IMR-90 (cell line): ENCODE data around the gene TMEM168. TPM values are rescaled to one million over a fixed set of nuclear protein-coding genes. Genes with fewer than 3 reads are reported as not detected.

ENCODE experiments used
- ATAC-seq: fragments of 200-7000 bp; cut with Tn5 transposase; 2 replicates; pipeline ENCODE4 v1.9.1; 2020; ENCODE audit warnings: low read depth, mild to moderate bottlenecking, moderate library complexity
- BruUV-seq: library from RNA; stranded (reverse); fragments of 400-500 nt; replicated peaks from 2 replicates; lab custom pipeline; 2021; lab: Mats Ljungman, UMichigan
- CTCF ChIA-PET: fragments of 300-600 bp; formaldehyde crosslinking; extraction: SDS; loops from one replicate; lab custom pipeline; 2021; ENCODE audit warnings: antibody characterized with exemption; lab: Yijun Ruan, JAX
- POLR2A ChIA-PET: fragments of 300-600 bp; sonication (Branson Sonifier 250); formaldehyde crosslinking; loops from one replicate; lab custom pipeline; 2022; ENCODE audit warnings: antibody characterized with exemption; ENCODE audit not compliant: unreplicated experiment; lab: Charles Lee
- DNase-seq: peaks from one replicate; pipeline ENCODE4 v3.0.0; 2013
- H2AFZ ChIP-seq: replicated peaks from 2 replicates; pipeline ENCODE3; 2013; ENCODE audit warnings: low read length, mild to moderate bottlenecking; ENCODE audit not compliant: poor library complexity
- H2AK5ac ChIP-seq: 2 replicates; pipeline ENCODE4 v1.6.1; 2013; ENCODE audit warnings: low read depth, low read length, inconsistent platforms
- H2AK9ac ChIP-seq: replicated peaks from 2 replicates; pipeline ENCODE3; 2013; ENCODE audit warnings: mild to moderate bottlenecking, low read depth, low read length, moderate library complexity; ENCODE audit not compliant: poor library complexity
- H2BK120ac ChIP-seq: 2 replicates; pipeline ENCODE4 v1.6.1; 2013; ENCODE audit warnings: low read depth, low read length, inconsistent platforms
- H2BK15ac ChIP-seq: 3 replicates; pipeline ENCODE4 v1.6.1; 2013; ENCODE audit warnings: low read depth, low read length, inconsistent platforms
- H2BK20ac ChIP-seq: 2 replicates; pipeline ENCODE4 v1.6.1; 2013; ENCODE audit warnings: low read depth, mild to moderate bottlenecking, inconsistent platforms, low read length, moderate library complexity
- H2BK5ac ChIP-seq: 2 replicates; pipeline ENCODE4 v1.6.1; 2013; ENCODE audit warnings: mild to moderate bottlenecking, low read depth, low read length, inconsistent platforms; ENCODE audit not compliant: poor library complexity, severe bottlenecking
- H3K14ac ChIP-seq: replicated peaks from 2 replicates; pipeline ENCODE4 v1.6.1; 2013; ENCODE audit warnings: low read depth, low read length, inconsistent platforms
- H3K18ac ChIP-seq: 2 replicates; pipeline ENCODE4 v1.6.1; 2013; ENCODE audit warnings: low read depth, low read length, control low read depth
- H3K23ac ChIP-seq: 2 replicates; pipeline ENCODE4 v1.6.1; 2013; ENCODE audit warnings: low read depth, low read length, inconsistent platforms
- H3K27ac ChIP-seq: 2 replicates; pipeline ENCODE4 v1.5.1; 2013; ENCODE audit warnings: mild to moderate bottlenecking, control low read depth, low read length; ENCODE audit not compliant: insufficient read depth
- H3K27me3 ChIP-seq: 2 replicates; pipeline ENCODE4 v1.6.1; 2013; ENCODE audit warnings: low read length; ENCODE audit not compliant: control insufficient read depth, insufficient read depth
- H3K36me3 ChIP-seq: 2 replicates; pipeline ENCODE4 v1.6.1; 2013; ENCODE audit warnings: low read length, mixed read lengths; ENCODE audit not compliant: control insufficient read depth, insufficient read depth
- H3K4ac ChIP-seq: 2 replicates; pipeline ENCODE4 v1.6.1; 2013; ENCODE audit warnings: low read depth, low read length, inconsistent platforms
- H3K4me1 ChIP-seq: 2 replicates; pipeline ENCODE4 v1.6.1; 2013; ENCODE audit warnings: low read length, mixed read lengths; ENCODE audit not compliant: control insufficient read depth, insufficient read depth
- H3K4me2 ChIP-seq: 2 replicates; pipeline ENCODE4 v1.6.1; 2013; ENCODE audit warnings: low read depth, mild to moderate bottlenecking, control low read depth, low read length, moderate library complexity
- H3K4me3 ChIP-seq: 2 replicates; pipeline ENCODE4 v1.5.1; 2013; ENCODE audit warnings: low read depth, mild to moderate bottlenecking, control low read depth, low read length, moderate library complexity; ENCODE audit not compliant: insufficient read depth
- H3K56ac ChIP-seq: 2 replicates; pipeline ENCODE4 v1.6.1; 2013; ENCODE audit warnings: low read length, inconsistent platforms; ENCODE audit not compliant: insufficient read depth; ENCODE audit errors: extremely low read depth
- H3K79me1 ChIP-seq, 2 experiments: 2 replicates each; pipeline ENCODE4 v1.6.1; 2013; ENCODE audit warnings: low read length in 2 of 2, inconsistent platforms in 1 of 2, low read depth in 1 of 2
- H3K9ac ChIP-seq: 2 replicates; pipeline ENCODE4 v1.6.1; 2013; ENCODE audit warnings: low read depth, low read length, control low read depth
- H3K9me1 ChIP-seq: 2 replicates; pipeline ENCODE4 v1.6.1; 2013; ENCODE audit warnings: low read length, inconsistent platforms; ENCODE audit not compliant: insufficient read depth
- H3K9me3 ChIP-seq: 2 replicates; pipeline ENCODE4 v1.6.1; 2013; ENCODE audit warnings: low read length; ENCODE audit not compliant: control insufficient read depth, insufficient read depth
- H4K20me1 ChIP-seq: 2 replicates; pipeline ENCODE4 v1.6.1; 2013; ENCODE audit warnings: low read length, inconsistent platforms; ENCODE audit not compliant: insufficient read depth
- H4K5ac ChIP-seq: 2 replicates; pipeline ENCODE4 v1.6.1; 2013; ENCODE audit warnings: mild to moderate bottlenecking, low read depth, low read length, control low read depth
- H4K8ac ChIP-seq, 2 experiments: 2 replicates each; pipeline ENCODE4 v1.6.1; 2013; ENCODE audit warnings: low read depth in 2 of 2, low read length in 2 of 2, control low read depth in 1 of 2, inconsistent platforms in 1 of 2
- H4K91ac ChIP-seq: 2 replicates; pipeline ENCODE4 v1.6.1; 2013; ENCODE audit warnings: low read depth, low read length, inconsistent platforms; ENCODE audit not compliant: insufficient read depth
- NFE2L2 ChIP-seq: fragments of 150-350 bp; IDR thresholded peaks from 2 replicates; pipeline ENCODE4 v1.6.1; 2016; ENCODE audit warnings: low read depth, mild to moderate bottlenecking, low read length
- RAD21 ChIP-seq: IDR thresholded peaks from 2 replicates; pipeline ENCODE4 v1.6.1; 2012; ENCODE audit warnings: low read length, improper control_type of control experiment
- RFX5 ChIP-seq: IDR thresholded peaks from 2 replicates; pipeline ENCODE4 v1.8.0; 2012; ENCODE audit warnings: low read depth, mild to moderate bottlenecking, low read length, moderate library complexity
- SMC3 ChIP-seq: fragments of 150-350 bp; IDR thresholded peaks from 2 replicates; pipeline ENCODE4 v1.6.1; 2016; ENCODE audit warnings: low read depth, mild to moderate bottlenecking, antibody characterized with exemption, low read length, moderate library complexity
- WGBS, 2 experiments: methylation state at CpG; one replicate each; pipeline versions ENCODE4 v1.1.5 to v1.1.7; 2013; ENCODE audit warnings: missing lambda C conversion rate in 2 of 2; ENCODE audit not compliant: insufficient read length in 1 of 2; ENCODE audit errors: extremely low coverage in 2 of 2; 5-methylcytosine and 5-hydroxymethylcytosine counted together
- dilution Hi-C: fragments of 300-500 bp; cut with HindIII; formaldehyde crosslinking; loops from one replicate; pipeline ENCODE4 v1.14.3; 2018; ENCODE audit warnings: low sequenced_read_pairs; ENCODE audit not compliant: unreplicated experiment
- in situ Hi-C: fragments of 300-500 bp; cut with MboI; formaldehyde crosslinking; loops from 3 replicates; pipeline ENCODE4 v1.14.3; 2019; ENCODE audit warnings: low sequenced_read_pairs, inconsistent platforms, mixed read lengths
- intact Hi-C: fragments of 100-400 bp; cut with micrococcal nuclease; formaldehyde crosslinking; loops from 2 replicates; pipeline ENCODE4 v1.10.0; 2022
- polyA plus RNA-seq, 3 experiments: library from polyadenylated mRNA; depleted of rRNA; stranded (reverse); fragments of >200 nt; gene quantifications; 2 replicates each; pipeline ENCODE4 v1.2.3, GENCODE V29; 2012; ENCODE audit warnings: low replicate concordance in 1 of 3
- total RNA-seq: library from RNA; depleted of rRNA; stranded (reverse); fragments of >200 nt; gene quantifications from 2 replicates; pipeline ENCODE4 v1.2.3, GENCODE V29; 2012
- TF ChIP-seq, protein P1 (sequence below): conservative IDR thresholded peaks from 2 replicates; pipeline ENCODE4 v1.5.1; 2012; ENCODE audit warnings: mild to moderate bottlenecking, low read depth, low read length, improper control_type of control experiment
- TF ChIP-seq, protein P2 (sequence below): fragments of 150-350 bp; IDR thresholded peaks from 2 replicates; pipeline ENCODE4 v1.6.1; 2016; ENCODE audit warnings: low read depth, mild to moderate bottlenecking, low read length, moderate library complexity, borderline replicate concordance
- TF ChIP-seq, protein P3 (sequence below): fragments of 150-350 bp; IDR thresholded peaks from 2 replicates; pipeline ENCODE4 v1.6.1; 2017; ENCODE audit warnings: mild to moderate bottlenecking, antibody characterized with exemption, low read length, low read depth

Gene TMEM168
- total and polyA plus RNA-seq, 2 of the 4 experiments (the other 2 are of a cell fraction) = 17.7 to 22.9 TPM

DNA sequence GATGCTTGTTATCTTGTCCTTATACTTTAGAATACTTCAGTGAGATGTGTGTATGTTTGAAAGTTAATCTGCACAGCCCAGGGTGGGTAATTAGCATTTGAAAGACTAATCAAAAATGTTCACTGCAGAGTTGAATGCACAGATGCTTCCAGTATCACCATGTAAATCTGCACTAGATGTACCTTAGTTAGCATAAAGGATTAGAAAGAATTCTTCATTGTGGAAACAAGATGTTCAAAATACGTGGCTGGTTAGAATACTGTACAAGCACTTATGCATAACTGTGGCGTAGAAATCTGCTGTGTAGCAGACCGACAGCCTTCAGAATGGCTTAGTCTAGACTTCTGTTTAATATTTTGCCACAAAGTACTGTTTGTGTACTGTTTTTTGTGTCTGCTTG is 2.2 kb upstream of the TMEM168 start:
- Histone ChIP-seq H3K9ac (no peak overlapping the region), H3K27me3 (no peaks in the 10 kb centered on the region), H2AFZ (no peak overlapping the region), H2AK9ac (no peak overlapping the region), H3K79me1 (peaks cover 7 to 14% of the 10 kb centered on the region in 2 experiments; a peak in 3 of 4 replicates), H3K9me1 (no peaks in the 10 kb centered on the region), H2AK5ac (no peak overlapping the region), H2BK5ac (no peak overlapping the region), H3K56ac (no peak overlapping the region), H3K4me2 (no peak overlapping the region), H4K91ac (no peak overlapping the region), H3K4me1 (no peaks in the 10 kb centered on the region), H4K20me1 (no peaks in the 10 kb centered on the region), H3K4me3 (no peak overlapping the region), H4K5ac (no peak overlapping the region), H3K14ac (no peak overlapping the region), H3K4ac (no peak overlapping the region), H3K18ac (no peak overlapping the region), H2BK15ac (no peak overlapping the region), H4K8ac (no peak overlapping the region), H3K9me3 (no peaks in the 10 kb centered on the region), H3K27ac (no peak overlapping the region), H3K36me3 (no peaks in the 10 kb centered on the region), H2BK20ac (no peak overlapping the region), H3K23ac (no peak overlapping the region), H2BK120ac (no peak overlapping the region)
- ChIA-PET CTCF (no interaction called here), POLR2A (no interaction called here)
- DNase-seq (no peak), ATAC-seq (no peak)
- WGBS, 2 experiments = 68% methylated on average over 2 of the region's 3 CpGs; no CpG with 5 or more reads in 1 of the 2 experiments
- in situ Hi-C loops = no loop called here
- TF ChIP-seq RAD21 (no peak), SMC3 (no peak), NFE2L2 (no peak), RFX5 (no peak)
- TF ChIP-seq, protein P1, sequence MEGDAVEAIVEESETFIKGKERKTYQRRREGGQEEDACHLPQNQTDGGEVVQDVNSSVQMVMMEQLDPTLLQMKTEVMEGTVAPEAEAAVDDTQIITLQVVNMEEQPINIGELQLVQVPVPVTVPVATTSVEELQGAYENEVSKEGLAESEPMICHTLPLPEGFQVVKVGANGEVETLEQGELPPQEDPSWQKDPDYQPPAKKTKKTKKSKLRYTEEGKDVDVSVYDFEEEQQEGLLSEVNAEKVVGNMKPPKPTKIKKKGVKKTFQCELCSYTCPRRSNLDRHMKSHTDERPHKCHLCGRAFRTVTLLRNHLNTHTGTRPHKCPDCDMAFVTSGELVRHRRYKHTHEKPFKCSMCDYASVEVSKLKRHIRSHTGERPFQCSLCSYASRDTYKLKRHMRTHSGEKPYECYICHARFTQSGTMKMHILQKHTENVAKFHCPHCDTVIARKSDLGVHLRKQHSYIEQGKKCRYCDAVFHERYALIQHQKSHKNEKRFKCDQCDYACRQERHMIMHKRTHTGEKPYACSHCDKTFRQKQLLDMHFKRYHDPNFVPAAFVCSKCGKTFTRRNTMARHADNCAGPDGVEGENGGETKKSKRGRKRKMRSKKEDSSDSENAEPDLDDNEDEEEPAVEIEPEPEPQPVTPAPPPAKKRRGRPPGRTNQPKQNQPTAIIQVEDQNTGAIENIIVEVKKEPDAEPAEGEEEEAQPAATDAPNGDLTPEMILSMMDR = no peak
- TF ChIP-seq, protein P2, sequence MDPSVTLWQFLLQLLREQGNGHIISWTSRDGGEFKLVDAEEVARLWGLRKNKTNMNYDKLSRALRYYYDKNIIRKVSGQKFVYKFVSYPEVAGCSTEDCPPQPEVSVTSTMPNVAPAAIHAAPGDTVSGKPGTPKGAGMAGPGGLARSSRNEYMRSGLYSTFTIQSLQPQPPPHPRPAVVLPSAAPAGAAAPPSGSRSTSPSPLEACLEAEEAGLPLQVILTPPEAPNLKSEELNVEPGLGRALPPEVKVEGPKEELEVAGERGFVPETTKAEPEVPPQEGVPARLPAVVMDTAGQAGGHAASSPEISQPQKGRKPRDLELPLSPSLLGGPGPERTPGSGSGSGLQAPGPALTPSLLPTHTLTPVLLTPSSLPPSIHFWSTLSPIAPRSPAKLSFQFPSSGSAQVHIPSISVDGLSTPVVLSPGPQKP = no peak
- TF ChIP-seq, protein P3, sequence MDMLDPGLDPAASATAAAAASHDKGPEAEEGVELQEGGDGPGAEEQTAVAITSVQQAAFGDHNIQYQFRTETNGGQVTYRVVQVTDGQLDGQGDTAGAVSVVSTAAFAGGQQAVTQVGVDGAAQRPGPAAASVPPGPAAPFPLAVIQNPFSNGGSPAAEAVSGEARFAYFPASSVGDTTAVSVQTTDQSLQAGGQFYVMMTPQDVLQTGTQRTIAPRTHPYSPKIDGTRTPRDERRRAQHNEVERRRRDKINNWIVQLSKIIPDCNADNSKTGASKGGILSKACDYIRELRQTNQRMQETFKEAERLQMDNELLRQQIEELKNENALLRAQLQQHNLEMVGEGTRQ = no peak
- BruUV-seq = no TSS peak
- dilution Hi-C loops = no loop called here
- intact Hi-C loops = loop anchor here (5.0 kb wide), 1 partner anchor 195 kb away; no protein-coding TSS in a partner anchor
